Astrocyte of the cerebellum (primary cell): Measurements from ENCODE around the gene LBX2.
A peak's percentile ranks its signal among the peaks of the same experiment; 100 is the strongest.

Source experiments
- DNase-seq: peaks from one replicate; pipeline ENCODE4 v3.0.0-alpha.2; 2011; ENCODE audit warnings: low read depth
- H3K4me3 ChIP-seq: 2 replicates; pipeline ENCODE4 v1.5.1; 2011; ENCODE audit warnings: mild to moderate bottlenecking, low read depth, low read length, moderate library complexity
- CTCF ChIP-seq: IDR thresholded peaks from 2 replicates; pipeline ENCODE4 v1.5.1; 2012; ENCODE audit warnings: low read length, low read depth, moderate library complexity, mild to moderate bottlenecking; ENCODE audit errors: missing control alignments
- in situ Hi-C: cut with HindIII; loops from 2 replicates; pipeline ENCODE4 v1.10.0; 2017; ENCODE audit warnings: low sequenced_read_pairs

LBX2 gene

GRCh38 chr2:74505448-74506246 lies 6.2 kb upstream of the LBX2 start:
- H3K4me3 ChIP-seq: peak overlapping the region; percentile 14
- DNase-seq: no peak
- in situ Hi-C loops: no loop called here
- no peak for TF ChIP-seq CTCF

GRCh38 chr2:74504591-74504990 lies 5.2 kb upstream of the LBX2 start:
- DNase-seq: no peak
- TF ChIP-seq CTCF: no peak
- no peak overlapping the region for H3K4me3 ChIP-seq
- in situ Hi-C loops: no loop called here

- in situ Hi-C loops: no loop called here
- TF ChIP-seq CTCF: no peak
- H3K4me3 ChIP-seq: peak overlapping the region; percentile 36
- DNase-seq: no peak
Observed at GRCh38 chr2:74503506-74504475, 4.4 kb upstream of the LBX2 start.

GRCh38 chr2:74502720-74503505 lies 3.5 kb upstream of the LBX2 start:
- peak overlapping the region; percentile 36 for H3K4me3 ChIP-seq
- in situ Hi-C loops: no loop called here
- peak; percentile 28 for TF ChIP-seq CTCF
- peak; percentile 34 for DNase-seq

- TF ChIP-seq CTCF: no peak
- in situ Hi-C loops: no loop called here
- DNase-seq: no peak
- peak overlapping the region; percentile 36 for H3K4me3 ChIP-seq
Observed at GRCh38 chr2:74502147-74502719, 2.8 kb upstream of the LBX2 start.
